HCT116 (cell line): ENCODE results near the gene ERICH6. TPM values are rescaled to one million over a fixed set of nuclear protein-coding genes. Genes with fewer than 3 reads are reported as not detected.

Source experiments
- ATAC-seq: fragments of 200-7000 bp; cut with Tn5 transposase; 2 replicates; pipeline ENCODE4 v1.9.1; 2020; ENCODE audit warnings: mild to moderate bottlenecking, moderate library complexity
- BruUV-seq: library from RNA; stranded (reverse); fragments of 400-500 nt; replicated peaks from 2 replicates; lab custom pipeline; 2021; lab: Mats Ljungman, UMichigan
- CTCF ChIA-PET: fragments of 300-600 bp; sonication (Branson Sonifier 250); formaldehyde crosslinking; loops from one replicate; lab custom pipeline; 2021; ENCODE audit warnings: antibody characterized with exemption; lab: Charles Lee
- POLR2A ChIA-PET: fragments of 300-600, 350-600 bp; sonication (Branson Sonifier 250); formaldehyde crosslinking; loops from one replicate; lab custom pipeline; 2021; ENCODE audit warnings: antibody characterized with exemption; lab: Charles Lee
- RAD21 ChIA-PET, 2 experiments: fragments of 300-600 bp; sonication (Branson Sonifier 250); formaldehyde crosslinking; loops; one replicate each; lab custom pipeline; 2023; ENCODE audit warnings: low total read pairs in 2 of 2; ENCODE audit not compliant: uncharacterized antibody in 2 of 2, unreplicated experiment in 2 of 2, low non-redundant PET in 1 of 2; lab: Charles Lee
- DNase-seq: peaks from one replicate; pipeline ENCODE4 v3.0.0-alpha.2; 2010; ENCODE audit warnings: low read depth, low spot score
- H2AFZ ChIP-seq: fragments of 200-600 bp; shearing (Covaris generic), sonication (generic); 2 replicates; pipeline ENCODE4 v1.6.1; 2017; ENCODE audit warnings: low read depth, mixed run types, mixed read lengths, antibody characterized with exemption, low read length; ENCODE audit not compliant: poor library complexity, severe bottlenecking
- H3K27ac ChIP-seq: 2 replicates; pipeline ENCODE4 v1.5.1; 2012; ENCODE audit warnings: low read depth, low read length
- H3K27me3 ChIP-seq: fragments of 200-600 bp; sonication (generic); 2 replicates; pipeline ENCODE4 v1.6.1; 2016; ENCODE audit warnings: mixed run types, low read length, mixed read lengths; ENCODE audit not compliant: insufficient read depth
- H3K36me3 ChIP-seq, 2 experiments: fragments of 200-500 bp in 1 of 2; fragments of 200-600 bp in 1 of 2; sonication (Bioruptor generic) in 1 of 2; sonication (generic) in 1 of 2; 2 replicates each; pipeline versions ENCODE4 v1.5.1 to v1.6.1; 2014 to 2016; ENCODE audit warnings: low read length in 2 of 2, inconsistent platforms in 1 of 2, mixed read lengths in 1 of 2, mixed run types in 1 of 2; ENCODE audit not compliant: insufficient read depth in 2 of 2, control insufficient read depth in 1 of 2
- H3K4me1 ChIP-seq, 2 experiments: fragments of 200-600 bp in 1 of 2; sonication (generic) in 1 of 2; 2 replicates each; pipeline versions ENCODE4 v1.5.1 to v1.6.1; 2012 to 2017; ENCODE audit warnings: low read length in 2 of 2, inconsistent platforms in 1 of 2, mild to moderate bottlenecking in 1 of 2, mixed read lengths in 1 of 2, mixed run types in 1 of 2, moderate library complexity in 1 of 2; ENCODE audit not compliant: insufficient read depth in 2 of 2, control insufficient read depth in 1 of 2
- H3K4me2 ChIP-seq: fragments of 200-600 bp; sonication (generic); 2 replicates; pipeline ENCODE4 v1.6.1; 2017; ENCODE audit warnings: mixed run types, low read length, mixed read lengths
- H3K4me3 ChIP-seq, 2 experiments: fragments of 200-600 bp in 1 of 2; sonication (generic) in 1 of 2; replicated peaks in 1 of 2; 2 replicates each; pipeline ENCODE4 v1.5.1; 2011 to 2016; ENCODE audit warnings: low read length in 2 of 2, control low read depth in 1 of 2, low read depth in 1 of 2, mild to moderate bottlenecking in 1 of 2, mixed read lengths in 1 of 2, mixed run types in 1 of 2
- H3K79me2 ChIP-seq: fragments of 200-600 bp; sonication (generic); 2 replicates; pipeline ENCODE4 v1.6.1; 2017; ENCODE audit warnings: mild to moderate bottlenecking, mixed run types, low read length, moderate library complexity, mixed read lengths; ENCODE audit not compliant: insufficient read depth
- H3K9ac ChIP-seq: fragments of 200-600 bp; sonication (generic); 2 replicates; pipeline ENCODE4 v1.6.1; 2016; ENCODE audit warnings: low read length, mixed read lengths
- H3K9me2 ChIP-seq: fragments of 200-600 bp; sonication (generic), shearing (Covaris generic); 2 replicates; pipeline ENCODE4 v1.6.1; 2017; ENCODE audit warnings: mixed run types, mild to moderate bottlenecking, moderate library complexity; ENCODE audit not compliant: insufficient read depth
- H3K9me3 ChIP-seq, 2 experiments: fragments of 200-500 bp in 1 of 2; fragments of 200-600 bp in 1 of 2; sonication (Bioruptor generic) in 1 of 2; sonication (generic) in 1 of 2; 2 replicates each; pipeline ENCODE4 v1.6.1; 2014 to 2017; ENCODE audit warnings: low read length in 2 of 2, mixed read lengths in 2 of 2, inconsistent platforms in 1 of 2, low read depth in 1 of 2, mild to moderate bottlenecking in 1 of 2, mixed run types in 1 of 2, moderate library complexity in 1 of 2; ENCODE audit not compliant: control insufficient read depth in 1 of 2, insufficient read depth in 1 of 2
- H4K20me1 ChIP-seq: fragments of 200-600 bp; sonication (generic), shearing (Covaris generic); 2 replicates; pipeline ENCODE4 v1.6.1; 2017; ENCODE audit warnings: mixed run types, mild to moderate bottlenecking, moderate library complexity; ENCODE audit not compliant: insufficient read depth
- CBX3 ChIP-seq: IDR thresholded peaks from 2 replicates; pipeline ENCODE4 v1.6.1; 2012; ENCODE audit warnings: low read depth
- CEBPB ChIP-seq: IDR thresholded peaks from 2 replicates; pipeline ENCODE4 v1.6.1; 2012; ENCODE audit warnings: low read depth
- EGR1 ChIP-seq: IDR thresholded peaks from 2 replicates; pipeline ENCODE4 v1.6.1; 2012; ENCODE audit warnings: low read depth
- ELF1 ChIP-seq: IDR thresholded peaks from 2 replicates; pipeline ENCODE4 v1.6.1; 2012; ENCODE audit warnings: low read depth, borderline replicate concordance
- EZH2phosphoT487 ChIP-seq: fragments of 200-600 bp; IDR thresholded peaks from 2 replicates; pipeline ENCODE4 v1.6.1; 2018; ENCODE audit warnings: antibody characterized with exemption, borderline replicate concordance
- FOSL1 ChIP-seq: IDR thresholded peaks from 2 replicates; pipeline ENCODE4 v1.6.1; 2012; ENCODE audit warnings: low read depth
- JUND ChIP-seq: IDR thresholded peaks from 2 replicates; pipeline ENCODE4 v1.6.1; 2012
- RAD21 ChIP-seq: IDR thresholded peaks from 2 replicates; pipeline ENCODE4 v1.6.1; 2012; ENCODE audit warnings: low read depth, mild to moderate bottlenecking
- REST ChIP-seq: IDR thresholded peaks from 2 replicates; pipeline ENCODE4 v1.6.1; 2012; ENCODE audit warnings: low read depth
- SIN3A ChIP-seq: IDR thresholded peaks from 2 replicates; pipeline ENCODE4 v1.6.1; 2012; ENCODE audit warnings: low read depth
- SRF ChIP-seq: IDR thresholded peaks from 2 replicates; pipeline ENCODE4 v1.6.1; 2012; ENCODE audit warnings: low read depth
- YY1 ChIP-seq: IDR thresholded peaks from 2 replicates; pipeline ENCODE4 v1.6.1; 2011; ENCODE audit warnings: low read length, low read depth, moderate library complexity, mild to moderate bottlenecking; ENCODE audit not compliant: insufficient replicate concordance; ENCODE audit errors: extremely low read depth
- ZNF274 ChIP-seq: fragments of 200-500 bp; sonication (Bioruptor generic); IDR thresholded peaks from 2 replicates; pipeline ENCODE4 v1.6.1; 2014; ENCODE audit warnings: mild to moderate bottlenecking, low read depth, low read length, inconsistent platforms
- intact Hi-C: fragments of 100-400 bp; cut with micrococcal nuclease; formaldehyde crosslinking; loops from 2 replicates; pipeline ENCODE4 v1.10.0; 2022
- total RNA-seq: library from RNA; stranded (reverse); gene quantifications from one replicate; pipeline ENCODE4 v1.2.1, GENCODE V29; 2021; ENCODE audit not compliant: unreplicated experiment
- TF ChIP-seq, protein P1 (sequence below): IDR thresholded peaks from 2 replicates; pipeline ENCODE4 v1.6.1; 2012

The ERICH6 gene
- total RNA-seq, 1 experiment from 2014 or later: not detected

DNA sequence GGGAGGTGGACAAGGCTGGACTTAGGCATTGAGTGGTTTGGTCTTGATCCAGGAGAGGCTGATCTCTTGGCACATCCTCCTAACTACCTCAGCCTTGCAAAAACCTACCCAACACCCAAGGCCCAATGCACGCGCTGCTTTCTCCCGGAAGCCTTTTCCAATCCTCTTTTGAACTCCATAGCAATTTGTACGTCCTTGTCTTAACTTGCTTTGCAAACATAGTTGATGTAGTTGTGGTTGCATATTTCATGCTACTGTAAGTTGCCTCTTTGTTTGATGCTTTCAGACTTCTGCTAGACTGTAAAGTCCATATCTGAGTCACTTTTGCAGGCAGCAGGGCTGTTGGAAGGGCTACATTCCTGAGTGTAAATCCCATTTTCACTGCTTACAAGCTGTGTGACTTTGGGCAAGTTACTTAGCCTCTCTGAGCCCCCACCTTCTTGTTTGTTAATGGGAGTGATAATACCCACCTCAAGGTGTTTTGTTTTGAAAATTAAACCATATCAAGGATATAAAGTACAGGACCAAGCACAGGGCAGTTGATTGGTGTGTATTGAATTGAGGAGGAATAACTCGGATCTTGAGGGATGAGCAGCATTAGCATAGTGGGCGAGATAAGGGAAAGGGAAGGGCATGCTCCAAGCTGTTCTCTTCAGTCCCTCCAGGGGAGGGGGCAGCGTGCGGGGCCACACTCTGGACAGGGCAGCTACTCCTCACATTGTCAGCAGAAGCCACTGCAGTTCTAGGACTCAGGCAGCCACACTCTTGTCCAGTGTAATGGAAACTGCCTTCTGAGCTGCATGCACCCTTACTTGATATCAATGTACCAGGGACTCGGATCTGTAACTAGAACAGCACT lies 30.4 kb upstream of the ERICH6 start:
- H3K4me2 ChIP-seq: no peak overlapping the region
- BruUV-seq: no TSS peak
- peaks cover 13 to 17% of the 10 kb centered on the region in 2 experiments for H3K4me1 ChIP-seq
- ChIA-PET CTCF (no interaction called here), RAD21 (no interaction called here), POLR2A (no interaction called here)
- TF ChIP-seq SIN3A (no peak), EZH2phosphoT487 (no peak), REST (no peak), CBX3 (no peak), RAD21 (no peak), ZNF274 (no peak), ELF1 (no peak), SRF (no peak), YY1 (no peak), FOSL1 (no peak), EGR1 (no peak), JUND (no peak), CEBPB (no peak)
- TF ChIP-seq, protein P1, sequence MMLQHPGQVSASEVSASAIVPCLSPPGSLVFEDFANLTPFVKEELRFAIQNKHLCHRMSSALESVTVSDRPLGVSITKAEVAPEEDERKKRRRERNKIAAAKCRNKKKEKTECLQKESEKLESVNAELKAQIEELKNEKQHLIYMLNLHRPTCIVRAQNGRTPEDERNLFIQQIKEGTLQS: no peak
- ATAC-seq (no peak), DNase-seq (no peak)
- H3K9me2 ChIP-seq: no peaks in the 10 kb centered on the region
- H4K20me1 ChIP-seq: peaks cover 4% of the 10 kb centered on the region; the same call in 1 of the 2 replicates
- H3K36me3 ChIP-seq: no peaks in the 10 kb centered on the region
- H2AFZ ChIP-seq: no peak overlapping the region
- no peak overlapping the region for H3K27ac ChIP-seq
- H3K9ac ChIP-seq: no peak overlapping the region
- no peaks in the 10 kb centered on the region for H3K9me3 ChIP-seq
- intact Hi-C loops: no loop called here
- no peaks in the 10 kb centered on the region for H3K27me3 ChIP-seq
- H3K79me2 ChIP-seq: no peaks in the 10 kb centered on the region
- H3K4me3 ChIP-seq: no peak overlapping the region
